Ovary (tissue), 3 donors: ENCODE measurements around the gene PAQR7.

ENCODE experiments used
- POLR2A ChIP-seq: fragments of 450-650 bp; IDR thresholded peaks from one replicate; pipeline ENCODE4 v1.6.1; 2017; ENCODE audit warnings: antibody characterized with exemption, mild to moderate bottlenecking, moderate library complexity
- TF ChIP-seq, protein P1 (sequence below), 3 donors: fragments of 450-650 bp in 2 of 3; fragments of 200-600 bp in 1 of 3; IDR thresholded peaks; one replicate each; pipeline versions ENCODE4 v1.5.1 to v1.8.0; 2016 to 2022; ENCODE audit warnings: antibody characterized with exemption in 3 of 3, mild to moderate bottlenecking in 1 of 3
- donor health status: DM: no; HTN: no; CAD: no.

DNA sequence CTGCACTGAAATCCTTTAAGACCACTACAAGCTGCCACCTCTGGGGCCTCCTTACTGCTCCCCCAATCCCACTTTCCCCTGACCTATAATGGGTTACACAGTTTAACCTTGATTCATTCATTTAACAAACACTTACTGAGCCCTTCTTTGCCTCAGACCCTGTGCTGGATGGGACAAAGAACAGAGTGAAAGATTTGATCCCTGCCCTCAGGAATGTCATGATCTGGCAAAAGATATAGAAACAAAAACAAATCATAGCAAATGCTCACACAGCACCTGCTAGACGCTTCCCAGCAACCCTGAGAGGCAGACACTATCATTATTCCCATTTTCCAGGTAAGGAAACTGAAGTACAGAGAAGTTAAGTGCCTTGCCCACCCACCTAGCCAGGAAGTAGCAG is 9.2 kb downstream of the PAQR7 start:
- TF ChIP-seq, protein P1, sequence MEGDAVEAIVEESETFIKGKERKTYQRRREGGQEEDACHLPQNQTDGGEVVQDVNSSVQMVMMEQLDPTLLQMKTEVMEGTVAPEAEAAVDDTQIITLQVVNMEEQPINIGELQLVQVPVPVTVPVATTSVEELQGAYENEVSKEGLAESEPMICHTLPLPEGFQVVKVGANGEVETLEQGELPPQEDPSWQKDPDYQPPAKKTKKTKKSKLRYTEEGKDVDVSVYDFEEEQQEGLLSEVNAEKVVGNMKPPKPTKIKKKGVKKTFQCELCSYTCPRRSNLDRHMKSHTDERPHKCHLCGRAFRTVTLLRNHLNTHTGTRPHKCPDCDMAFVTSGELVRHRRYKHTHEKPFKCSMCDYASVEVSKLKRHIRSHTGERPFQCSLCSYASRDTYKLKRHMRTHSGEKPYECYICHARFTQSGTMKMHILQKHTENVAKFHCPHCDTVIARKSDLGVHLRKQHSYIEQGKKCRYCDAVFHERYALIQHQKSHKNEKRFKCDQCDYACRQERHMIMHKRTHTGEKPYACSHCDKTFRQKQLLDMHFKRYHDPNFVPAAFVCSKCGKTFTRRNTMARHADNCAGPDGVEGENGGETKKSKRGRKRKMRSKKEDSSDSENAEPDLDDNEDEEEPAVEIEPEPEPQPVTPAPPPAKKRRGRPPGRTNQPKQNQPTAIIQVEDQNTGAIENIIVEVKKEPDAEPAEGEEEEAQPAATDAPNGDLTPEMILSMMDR (IDR thresholded peaks at IDR 0.05): no peak
- TF ChIP-seq POLR2A: no peak
